Kidney (tissue), 14 donors: ENCODE results near the gene BHMT. TPM values are rescaled to one million over a fixed set of nuclear protein-coding genes. Genes with fewer than 3 reads are reported as not detected.
"Not testable (repeated sequence)": the region's sequence is repeated elsewhere in the genome, so short reads cannot be mapped to it uniquely, and the experiment has no call there.

Experiments used
- DNase-seq, 5 donors: peaks; one replicate each; pipeline ENCODE4 v3.0.0-alpha.2; 2013 to 2020
- FAIRE-seq: peaks from 2 replicates; lab custom pipeline; 2012; peaks lifted over from hg19 to GRCh38; lab: Jason Lieb, UNC
- H3K27ac ChIP-seq, 2 donors: one replicate each; pipeline ENCODE4 v1.7.0; 2013; ENCODE audit warnings: low read depth in 2 of 2, low read length in 2 of 2, inconsistent platforms in 1 of 2
- H3K27me3 ChIP-seq: one replicate; pipeline ENCODE4 v1.7.1; 2013; ENCODE audit warnings: low read length, inconsistent platforms; ENCODE audit not compliant: control insufficient read depth, insufficient read depth
- H3K36me3 ChIP-seq, 3 donors: one replicate each; pipeline versions ENCODE4 v1.7.0 to v1.7.1; 2013; ENCODE audit warnings: low read length in 3 of 3, control low read depth in 1 of 3, inconsistent platforms in 1 of 3; ENCODE audit not compliant: insufficient read depth in 3 of 3, control insufficient read depth in 2 of 3
- H3K4me1 ChIP-seq, 3 donors: one replicate each; pipeline versions ENCODE4 v1.7.0 to v1.7.1; 2013; ENCODE audit warnings: low read length in 3 of 3, inconsistent platforms in 1 of 3, low read depth in 1 of 3; ENCODE audit not compliant: control insufficient read depth in 2 of 3, insufficient read depth in 2 of 3
- H3K4me3 ChIP-seq, 3 donors: one replicate each; pipeline versions ENCODE4 v1.7.0 to v1.8.1; 2013; ENCODE audit warnings: low read length in 3 of 3, control low read depth in 1 of 3, inconsistent platforms in 1 of 3
- H3K9ac ChIP-seq, 3 donors: one replicate each; pipeline versions ENCODE4 v1.7.0 to v1.7.1; 2013; ENCODE audit warnings: low read length in 3 of 3, control low read depth in 1 of 3, inconsistent platforms in 1 of 3
- H3K9me3 ChIP-seq, 3 donors: one replicate each; pipeline versions ENCODE4 v1.7.0 to v1.7.1; 2013; ENCODE audit warnings: low read length in 3 of 3, control low read depth in 1 of 3, inconsistent platforms in 1 of 3; ENCODE audit not compliant: control insufficient read depth in 2 of 3, insufficient read depth in 1 of 3
- intact Hi-C: fragments of 100-400 bp; cut with DNase I; formaldehyde crosslinking; loops from one replicate; pipeline ENCODE4 v1.11.1; 2022
- polyA plus RNA-seq: library from polyadenylated mRNA; stranded (reverse); fragments of 350-450 nt; fragmentation: Illumina TruSeq; extraction: RNeasy Lipid Tissue Mini Kit (QIAGEN cat#74804); gene quantifications from one replicate; pipeline ENCODE4 v1.2.3, GENCODE V29; 2014; ENCODE audit warnings: low read depth, low replicate concordance; ENCODE audit not compliant: insufficient read depth
- total RNA-seq: library from RNA; stranded (reverse); fragmentation: NEBNext Ultra II Directional; extraction: Animal tissue kit (Norgen Biotek cat#: 25700); gene quantifications from one replicate; pipeline ENCODE4 v1.2.1, GENCODE V29; 2021
- TF ChIP-seq, protein P1 (sequence below): IDR thresholded peaks from 3 replicates; pipeline ENCODE4 v1.5.1; 2012; ENCODE audit warnings: mild to moderate bottlenecking, moderate library complexity, borderline replicate concordance; ENCODE audit not compliant: insufficient read depth; ENCODE audit errors: extremely low read depth
- donor health status: control.
- donor health status: control.
- donor health status: control.
- donor health status: control.
- donor health status: control.
- donor health status: DM: yes; HTN: yes; CAD: no.
- donor health status: Normal renal cell carcinoma (clear cell type).

Gene BHMT
- total and polyA plus RNA-seq, 2 donors from 2014 or later, result 30.7 to 270 TPM

DNA sequence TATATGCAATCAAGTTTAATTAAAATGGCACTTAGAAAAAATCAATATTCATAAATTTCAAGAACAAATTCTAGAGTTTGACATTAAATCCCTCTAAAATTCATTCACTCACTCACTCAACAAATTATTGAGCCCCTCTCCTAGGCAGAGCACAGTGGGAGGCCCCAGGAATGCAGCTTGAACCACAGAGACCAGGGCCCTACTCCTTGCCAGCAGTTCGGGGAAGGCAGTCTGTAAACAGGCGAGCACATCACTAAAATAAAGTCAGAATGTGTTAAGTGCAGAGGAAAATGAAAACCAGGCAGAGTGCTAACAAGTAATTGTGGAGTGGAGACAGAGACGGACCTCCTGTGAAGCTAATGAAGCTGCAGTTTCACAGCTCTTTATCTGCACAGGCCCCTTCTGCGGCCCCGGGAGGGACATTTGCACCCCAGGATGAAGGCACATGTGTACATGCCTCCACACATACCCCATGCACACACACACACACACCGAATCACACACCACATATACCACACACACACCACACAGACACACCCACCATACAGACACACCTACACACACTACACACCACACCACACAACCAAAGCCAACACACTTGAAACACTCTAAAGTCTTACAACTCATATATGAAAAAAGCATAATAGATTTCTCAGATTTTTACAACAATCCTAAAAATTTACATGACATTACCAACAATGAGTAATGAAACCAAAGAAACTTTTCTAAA, 40.5 kb downstream of the BHMT start:
- no peak overlapping the region for H3K27ac ChIP-seq
- no peak overlapping the region for H3K4me3 ChIP-seq
- H3K9me3 ChIP-seq, result no peaks in the 10 kb centered on the region
- no peaks in the 10 kb centered on the region for H3K36me3 ChIP-seq
- FAIRE-seq (no peak), DNase-seq (no peak)
- TF ChIP-seq, protein P1, sequence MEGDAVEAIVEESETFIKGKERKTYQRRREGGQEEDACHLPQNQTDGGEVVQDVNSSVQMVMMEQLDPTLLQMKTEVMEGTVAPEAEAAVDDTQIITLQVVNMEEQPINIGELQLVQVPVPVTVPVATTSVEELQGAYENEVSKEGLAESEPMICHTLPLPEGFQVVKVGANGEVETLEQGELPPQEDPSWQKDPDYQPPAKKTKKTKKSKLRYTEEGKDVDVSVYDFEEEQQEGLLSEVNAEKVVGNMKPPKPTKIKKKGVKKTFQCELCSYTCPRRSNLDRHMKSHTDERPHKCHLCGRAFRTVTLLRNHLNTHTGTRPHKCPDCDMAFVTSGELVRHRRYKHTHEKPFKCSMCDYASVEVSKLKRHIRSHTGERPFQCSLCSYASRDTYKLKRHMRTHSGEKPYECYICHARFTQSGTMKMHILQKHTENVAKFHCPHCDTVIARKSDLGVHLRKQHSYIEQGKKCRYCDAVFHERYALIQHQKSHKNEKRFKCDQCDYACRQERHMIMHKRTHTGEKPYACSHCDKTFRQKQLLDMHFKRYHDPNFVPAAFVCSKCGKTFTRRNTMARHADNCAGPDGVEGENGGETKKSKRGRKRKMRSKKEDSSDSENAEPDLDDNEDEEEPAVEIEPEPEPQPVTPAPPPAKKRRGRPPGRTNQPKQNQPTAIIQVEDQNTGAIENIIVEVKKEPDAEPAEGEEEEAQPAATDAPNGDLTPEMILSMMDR, result no peak
- intact Hi-C loops, result no loop called here
- H3K9ac ChIP-seq, result no peak overlapping the region
- H3K4me1 ChIP-seq, result no peaks in the 10 kb centered on the region
- H3K27me3 ChIP-seq, result no peaks in the 10 kb centered on the region

DNA sequence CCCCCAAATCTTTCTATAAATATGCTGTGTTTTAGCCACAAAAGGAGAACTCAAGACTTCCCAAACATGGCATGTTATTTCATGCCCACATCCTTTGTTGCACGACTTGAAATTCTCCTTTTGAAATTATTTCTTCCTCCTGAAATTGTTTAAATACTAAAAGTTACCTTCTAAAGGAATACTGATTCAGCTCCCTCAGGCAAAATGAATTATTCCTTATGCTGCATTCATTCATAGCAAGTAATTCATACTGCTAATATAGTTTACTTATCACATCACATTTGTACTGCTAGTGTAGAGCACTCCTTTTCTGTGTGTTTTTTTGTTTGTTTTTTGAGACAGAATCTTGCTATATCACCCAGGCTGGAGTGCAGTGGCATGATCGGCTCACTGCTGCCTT, 45.7 kb downstream of the BHMT start:
- H3K9me3 ChIP-seq, result no peaks in the 10 kb centered on the region
- H3K36me3 ChIP-seq, result no peaks in the 10 kb centered on the region
- no peak for DNase-seq
- H3K4me1 ChIP-seq, result no peaks in the 10 kb centered on the region
- no peak overlapping the region for H3K27ac ChIP-seq
- no peaks in the 10 kb centered on the region for H3K27me3 ChIP-seq
- intact Hi-C loops, result no loop called here
- TF ChIP-seq, protein P1, result no peak
- FAIRE-seq, result no peak
- no peak overlapping the region for H3K4me3 ChIP-seq
- H3K9ac ChIP-seq, result no peak overlapping the region

DNA sequence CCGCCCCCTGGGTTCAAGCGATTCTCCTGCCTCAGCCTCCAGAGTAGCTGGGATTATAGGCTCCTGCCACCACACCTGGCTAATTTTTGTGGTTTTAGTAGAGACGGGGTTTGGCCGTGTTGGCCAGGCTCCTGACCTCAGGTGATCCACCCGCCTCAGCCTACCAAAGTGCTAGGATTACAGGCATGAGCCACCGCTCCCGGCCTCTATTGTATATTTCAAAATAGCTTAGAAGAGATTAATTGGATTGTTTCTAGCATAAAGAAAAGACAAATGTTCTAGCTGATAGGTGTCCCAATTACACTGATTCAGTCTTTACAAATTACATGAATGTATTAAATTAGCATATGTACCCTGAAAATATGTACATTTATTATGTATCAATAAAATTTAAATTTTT, 50.0 kb downstream of the BHMT start:
- DNase-seq, result not testable (repeated sequence)

DNA sequence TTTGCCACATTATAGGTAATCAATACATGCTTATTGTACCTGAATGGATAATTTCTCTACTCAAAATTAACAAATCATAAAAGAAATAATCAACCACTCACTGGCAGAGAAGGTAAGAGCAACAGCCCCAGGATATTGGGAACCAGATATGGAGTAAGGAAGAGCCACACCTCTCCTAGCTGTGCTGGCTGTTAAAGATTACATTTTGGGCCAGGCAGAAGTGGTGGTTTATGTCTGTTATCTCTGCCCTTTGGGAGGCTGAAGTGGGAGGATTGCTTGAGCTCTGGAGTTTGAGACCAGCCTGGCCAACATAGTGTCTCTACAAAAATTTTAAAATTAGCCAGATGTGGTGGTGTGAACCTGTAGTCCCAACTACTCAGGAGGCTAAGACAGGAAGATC, 56.4 kb downstream of the BHMT start:
- no peak overlapping the region for H3K4me3 ChIP-seq
- DNase-seq (no peak), FAIRE-seq (no peak)
- H3K27me3 ChIP-seq, result no peaks in the 10 kb centered on the region
- TF ChIP-seq, protein P1, result no peak
- no peaks in the 10 kb centered on the region for H3K9me3 ChIP-seq
- no peak overlapping the region for H3K9ac ChIP-seq
- no peaks in the 10 kb centered on the region for H3K4me1 ChIP-seq
- intact Hi-C loops, result no loop called here
- H3K36me3 ChIP-seq, result no peaks in the 10 kb centered on the region
- no peak overlapping the region for H3K27ac ChIP-seq

More for the DNA sequence above, 50.0 kb downstream of the BHMT start:
- H3K27ac ChIP-seq, H3K4me3 ChIP-seq, H3K27me3 ChIP-seq, FAIRE-seq, H3K4me1 ChIP-seq, H3K9ac ChIP-seq, H3K9me3 ChIP-seq, intact Hi-C loops, H3K36me3 ChIP-seq: not testable (repeated sequence)
